HG03432 (cell line): ENCODE data around the gene TBC1D22A.

Source experiments
- ATAC-seq: cut with Tn5 transposase; IDR thresholded peaks from one replicate; pipeline ENCODE4 v1.9.1; 2021; ENCODE audit warnings: mild to moderate bottlenecking, moderate library complexity; ENCODE audit not compliant: unreplicated experiment

The TBC1D22A gene

DNA sequence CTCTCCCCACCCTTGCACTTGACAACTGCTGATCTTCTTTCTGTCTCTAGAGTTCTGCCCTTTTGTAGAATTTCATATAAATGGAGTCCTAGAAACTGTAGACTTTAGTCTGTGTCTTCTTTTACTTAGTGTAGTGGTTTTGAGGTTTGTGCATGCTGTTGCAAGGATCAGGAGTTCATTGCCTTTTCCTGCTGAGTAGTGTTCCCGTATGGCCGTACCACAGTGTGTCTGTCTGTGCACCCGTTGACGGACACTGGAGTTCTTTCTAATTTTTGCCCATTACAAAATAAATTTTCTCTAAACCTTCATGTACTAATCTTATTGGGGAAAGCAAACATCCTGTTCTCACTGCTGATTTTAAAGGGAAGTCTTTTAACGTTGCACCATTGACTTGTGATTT is 138.1 kb downstream of the TBC1D22A start:
- no peak for ATAC-seq

DNA sequence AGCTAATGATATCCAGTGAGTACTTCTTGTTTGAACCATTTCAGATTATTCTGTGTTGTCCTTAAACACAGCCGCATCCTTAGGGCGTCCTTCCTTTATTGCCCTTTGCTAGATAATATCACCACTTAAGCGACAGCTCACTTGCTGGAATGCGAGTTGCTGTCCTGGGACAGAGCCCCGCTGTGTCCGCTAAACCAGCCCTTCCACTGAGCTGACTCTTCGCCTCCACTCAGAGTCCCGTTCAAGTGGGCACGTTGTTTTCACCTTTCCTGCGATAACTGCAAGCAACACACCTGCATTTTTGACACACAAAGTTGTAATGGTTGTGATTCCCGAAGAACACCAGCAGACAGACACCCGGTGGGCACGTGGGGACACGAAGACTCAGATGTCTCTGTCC is 140.0 kb downstream of the TBC1D22A start:
- no peak for ATAC-seq

DNA sequence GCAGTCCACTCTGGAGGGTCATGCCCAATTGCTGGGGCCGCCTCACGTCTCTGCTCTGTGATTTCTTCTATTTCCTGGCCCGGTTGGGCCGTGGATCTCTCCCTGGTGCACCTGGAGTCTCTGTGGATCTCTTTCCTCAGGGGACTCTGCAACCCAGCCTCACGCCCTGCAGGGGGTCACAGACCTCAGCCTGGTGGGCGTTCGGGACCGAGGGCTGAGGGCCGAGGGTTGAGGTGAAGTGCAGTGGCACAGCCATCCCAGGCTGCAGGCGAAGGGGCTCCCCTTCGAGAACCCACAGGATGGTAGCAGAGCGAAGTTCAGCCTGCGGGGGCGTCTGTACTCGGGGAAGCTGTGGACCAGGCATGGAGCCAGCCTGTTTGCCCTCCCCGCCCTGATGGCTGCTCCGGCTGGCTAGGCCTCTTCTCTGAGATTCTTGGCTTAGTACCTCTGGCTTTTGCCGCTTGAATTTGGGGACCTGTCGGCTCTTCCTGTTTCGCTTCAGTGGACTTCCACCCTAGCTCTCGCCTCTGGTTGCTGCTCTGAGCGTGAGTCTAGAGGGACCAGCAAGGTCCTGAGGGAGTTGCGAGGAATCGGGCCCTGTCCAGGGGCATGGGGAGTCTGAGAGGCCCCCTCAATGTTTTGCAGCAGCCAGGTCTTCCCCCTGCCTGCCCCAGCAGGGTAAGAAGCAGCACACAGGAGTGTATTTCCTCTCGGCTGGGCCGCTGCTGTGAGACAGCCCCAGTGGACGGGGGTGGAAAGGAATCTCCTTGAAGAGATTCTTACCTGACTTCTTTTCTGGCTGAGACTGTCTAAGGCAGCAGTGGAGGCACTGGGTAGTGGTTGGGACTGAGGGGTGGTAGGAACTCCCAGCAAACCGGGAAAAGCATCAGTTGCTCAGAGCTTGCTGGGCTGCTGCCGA is 140.8 kb downstream of the TBC1D22A start:
- ATAC-seq = no peak

DNA sequence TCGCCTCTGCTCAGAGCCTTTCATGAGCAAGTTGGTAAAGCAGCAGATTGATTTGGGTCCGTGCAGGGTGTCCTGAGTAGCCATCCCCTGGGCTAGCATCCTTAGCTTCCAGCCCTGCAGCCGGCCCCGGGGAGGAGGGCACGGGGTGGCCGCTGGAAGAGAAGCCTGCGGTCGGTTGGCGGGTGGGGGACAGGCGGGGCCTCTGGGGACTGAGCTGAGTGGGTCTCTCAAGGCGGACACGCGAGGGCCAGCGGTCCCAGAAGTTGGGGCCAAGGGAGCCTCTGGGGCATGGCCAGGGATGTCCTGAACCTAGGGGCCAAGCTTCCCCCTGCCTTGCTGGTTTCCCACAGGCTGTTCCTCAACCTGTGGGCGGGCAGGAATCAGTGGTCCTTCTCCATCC is 143.0 kb downstream of the TBC1D22A start:
- ATAC-seq = no peak

DNA sequence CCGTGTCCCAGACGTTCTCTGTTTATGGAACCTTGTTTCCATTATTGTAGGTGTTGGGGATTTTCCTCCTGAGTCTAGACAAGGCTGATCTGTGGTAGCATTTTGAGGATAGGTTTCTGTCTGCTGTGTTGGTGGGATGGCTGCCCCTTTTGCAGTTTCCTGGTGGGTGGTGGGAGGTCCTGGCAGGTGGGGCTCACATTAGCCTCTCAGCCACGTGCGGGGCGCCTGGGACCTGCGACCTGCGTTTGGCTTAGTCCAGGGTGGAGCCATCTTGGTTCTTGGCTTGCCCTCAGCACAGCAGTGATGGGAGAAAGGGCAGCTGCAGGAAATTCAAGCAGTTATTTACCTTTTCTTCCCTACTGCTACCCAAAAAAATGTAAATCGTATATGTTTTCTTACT is 143.4 kb downstream of the TBC1D22A start:
- no peak for ATAC-seq

DNA sequence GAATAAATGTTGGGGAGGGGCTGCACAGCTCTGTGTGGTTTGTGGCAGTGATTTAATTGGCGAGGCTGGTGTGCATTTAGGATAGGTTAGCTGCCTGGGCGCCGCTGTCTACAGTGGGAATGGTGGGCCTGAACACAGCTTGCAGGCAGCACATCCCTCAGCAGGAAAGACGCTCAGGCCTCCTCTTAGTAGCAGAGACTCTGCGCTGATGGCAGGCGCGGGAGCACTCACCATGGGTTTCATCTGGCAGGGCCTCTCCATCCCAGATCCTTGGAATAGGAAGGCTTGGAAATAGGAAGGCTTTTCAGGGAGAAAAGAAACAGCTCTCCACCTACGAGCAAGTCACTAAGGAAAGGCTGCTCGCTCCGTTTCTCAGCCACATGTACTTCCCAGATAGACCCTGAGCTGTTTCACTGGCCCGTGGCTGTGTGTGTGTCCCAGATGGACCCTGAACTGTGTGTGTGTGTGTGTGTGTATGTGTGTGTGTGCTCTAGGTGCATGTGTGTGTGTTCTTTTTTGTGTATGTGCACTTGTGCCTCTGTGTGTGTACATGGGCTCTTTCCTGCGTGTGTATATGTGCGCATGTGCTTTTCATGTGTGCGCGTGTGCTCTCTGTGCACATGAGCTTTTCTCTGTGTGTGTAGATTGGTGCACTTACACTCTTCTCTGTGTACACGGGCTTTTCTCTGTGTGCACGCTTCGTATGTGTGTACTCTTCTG is 144.0 kb downstream of the TBC1D22A start:
- ATAC-seq = no peak

DNA sequence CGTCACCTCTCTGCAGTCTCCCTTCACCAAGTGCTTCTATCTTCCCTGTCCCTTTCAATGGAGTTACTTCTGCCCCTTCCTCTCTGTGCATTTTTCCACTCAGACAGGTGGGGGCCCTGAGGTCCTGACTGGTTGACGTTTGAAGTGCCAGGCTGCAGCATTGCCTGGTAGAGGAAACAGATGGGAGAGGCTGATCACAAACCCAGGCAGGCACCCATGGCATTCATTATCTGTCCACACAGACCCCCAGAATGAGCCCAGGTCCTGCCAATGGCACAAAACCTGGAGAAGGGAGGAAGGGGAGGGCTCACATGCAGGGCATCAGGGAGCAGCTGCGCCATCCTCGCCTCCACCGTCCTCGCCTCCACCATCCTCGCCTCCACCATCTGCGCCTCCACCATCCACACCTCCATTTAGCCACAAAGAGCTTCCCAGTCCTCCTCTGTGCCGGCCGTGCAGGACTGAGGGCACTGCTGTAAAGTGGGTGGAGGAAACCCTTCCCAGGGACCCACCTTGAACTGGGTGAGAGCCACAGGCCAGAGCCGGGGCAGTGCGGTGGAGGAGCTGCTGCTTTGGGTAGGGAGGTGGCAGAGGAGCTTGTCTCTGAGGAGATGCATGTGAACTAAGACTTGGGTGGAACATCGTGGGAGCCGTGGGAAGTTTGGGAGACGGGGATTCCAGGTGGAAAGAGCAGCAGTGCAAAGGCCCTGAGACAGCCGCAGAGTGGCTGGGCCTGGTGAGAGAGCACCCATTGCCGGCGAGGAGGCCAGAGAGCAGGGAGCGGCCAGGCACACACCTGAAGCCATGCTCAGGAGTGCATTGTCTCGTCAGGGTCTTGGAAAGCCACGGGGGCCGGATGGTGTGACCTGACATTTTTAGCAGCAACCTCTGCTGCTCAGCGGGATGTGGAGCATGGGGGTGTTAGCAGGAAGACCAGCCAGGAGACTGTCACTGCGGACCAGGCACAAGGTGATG is 145.1 kb downstream of the TBC1D22A start:
- ATAC-seq = no peak

DNA sequence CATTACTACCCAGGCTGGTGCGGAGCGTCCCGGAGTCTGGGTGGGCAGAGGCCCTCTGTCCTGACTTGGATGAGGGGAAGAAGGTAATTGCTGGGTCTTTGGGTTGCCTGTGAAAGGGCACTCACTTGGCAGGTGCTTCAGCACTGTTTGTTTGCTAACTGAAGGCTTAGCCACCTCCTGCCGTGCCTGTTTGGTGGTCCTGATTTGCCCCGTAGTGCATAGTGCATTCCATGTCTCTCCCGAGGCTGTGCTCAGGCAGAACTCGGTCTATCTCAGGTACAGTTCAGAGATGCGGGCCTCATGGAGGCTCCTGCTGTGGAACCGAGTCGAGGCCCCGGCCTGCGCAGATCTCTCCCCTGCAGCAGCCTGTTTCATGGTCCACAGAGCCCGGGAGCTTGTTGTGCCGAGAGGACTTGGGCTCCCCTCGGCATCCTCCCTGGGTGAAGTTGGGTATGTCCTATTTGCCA is 146.2 kb downstream of the TBC1D22A start:
- no peak for ATAC-seq

DNA sequence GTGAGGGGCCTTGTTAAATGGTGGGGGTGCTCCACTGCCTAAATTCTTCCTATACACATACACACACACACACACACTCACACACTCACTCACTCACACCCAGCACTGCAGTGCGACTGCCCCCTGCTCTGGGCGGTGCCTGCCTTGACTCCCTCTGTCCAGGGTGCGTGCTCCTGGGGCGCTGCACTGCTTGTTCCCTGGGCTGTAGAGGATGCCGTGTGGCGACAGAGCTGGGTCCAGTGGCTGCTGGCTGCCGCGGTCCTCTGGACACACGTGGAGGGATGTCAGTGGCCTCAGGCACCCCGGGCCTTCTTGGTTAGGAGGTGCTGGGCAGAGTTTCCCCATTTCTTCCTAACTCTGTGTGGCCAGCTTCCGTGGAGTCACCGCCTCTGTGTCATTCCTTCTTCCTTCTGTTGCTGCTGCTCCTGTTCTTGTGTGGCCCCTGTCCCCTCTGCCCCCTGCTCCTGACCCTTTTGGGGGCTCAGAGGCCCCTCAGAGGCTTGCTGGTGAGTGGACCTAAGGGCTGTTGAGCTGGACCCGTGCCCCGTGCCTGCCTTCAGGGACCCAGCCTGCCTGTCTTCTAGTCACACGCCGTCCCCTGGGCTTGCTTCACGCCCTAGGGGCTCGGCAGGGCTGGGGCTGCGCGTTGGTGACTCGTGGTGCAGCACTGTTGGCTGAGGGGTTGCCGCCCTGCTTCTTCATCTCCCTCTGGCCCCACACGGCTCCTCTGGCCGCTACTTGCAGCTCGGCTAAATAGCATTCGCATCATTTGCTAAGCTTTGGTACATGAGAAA is 147.0 kb downstream of the TBC1D22A start:
- ATAC-seq = no peak

DNA sequence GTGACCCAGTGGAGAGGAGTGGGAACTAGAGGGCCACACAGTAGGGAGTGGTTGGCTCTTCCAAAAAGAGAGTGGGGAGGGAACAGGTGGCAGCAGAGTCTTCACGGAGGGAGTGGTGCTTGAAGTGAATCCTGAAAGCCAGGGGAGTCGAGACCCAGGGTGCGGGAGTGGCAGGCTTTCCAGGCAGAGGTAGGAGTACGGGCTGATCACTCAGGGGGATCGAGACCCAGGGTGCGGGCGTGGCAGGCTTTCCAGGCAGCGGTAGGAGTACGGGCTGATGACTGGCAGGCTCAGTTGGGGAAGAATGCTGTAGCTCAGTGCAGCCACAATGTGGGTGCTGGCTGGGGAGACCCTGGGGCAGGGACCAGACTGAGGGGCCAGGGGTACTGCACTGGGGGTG is 148.2 kb downstream of the TBC1D22A start:
- ATAC-seq = no peak

DNA sequence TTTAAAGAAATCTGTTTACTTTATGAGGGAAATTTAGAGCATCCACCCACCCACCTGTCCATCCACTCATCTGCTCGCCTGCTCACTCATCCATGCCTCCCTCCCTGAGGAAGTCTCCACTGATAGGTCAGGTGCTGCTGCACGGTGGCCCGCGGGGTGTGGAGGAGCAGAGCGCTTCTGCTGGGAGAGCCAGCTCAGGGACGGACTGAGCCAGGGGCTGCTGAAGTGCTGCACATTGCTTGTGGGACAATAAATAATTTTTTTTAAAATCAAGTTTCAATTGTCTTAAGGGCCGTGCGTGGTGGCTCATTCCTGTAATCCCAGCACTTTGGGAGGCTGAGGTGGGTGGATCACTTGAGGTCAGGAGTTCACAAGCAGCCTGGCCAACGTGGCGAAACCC is 148.9 kb downstream of the TBC1D22A start:
- ATAC-seq = no peak

DNA sequence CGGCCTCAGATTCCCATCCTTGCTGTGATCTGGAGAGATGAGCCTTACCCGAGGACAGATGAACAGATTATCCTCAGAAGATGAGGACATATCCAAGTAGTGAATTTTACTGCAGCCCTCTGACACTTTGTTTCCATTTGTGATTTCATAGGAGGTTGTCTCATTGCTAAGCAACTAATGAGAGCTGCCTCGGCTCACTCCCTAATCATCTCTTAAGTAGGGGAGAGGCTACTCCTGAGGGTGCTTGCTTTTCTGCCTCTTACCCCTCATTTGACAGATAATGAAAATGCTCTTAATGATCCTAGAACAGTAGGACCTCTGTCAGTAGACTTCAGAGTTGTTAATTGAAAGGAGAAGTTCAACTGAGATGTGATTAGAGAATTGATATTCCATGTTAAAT is 150.9 kb downstream of the TBC1D22A start:
- no peak for ATAC-seq

DNA sequence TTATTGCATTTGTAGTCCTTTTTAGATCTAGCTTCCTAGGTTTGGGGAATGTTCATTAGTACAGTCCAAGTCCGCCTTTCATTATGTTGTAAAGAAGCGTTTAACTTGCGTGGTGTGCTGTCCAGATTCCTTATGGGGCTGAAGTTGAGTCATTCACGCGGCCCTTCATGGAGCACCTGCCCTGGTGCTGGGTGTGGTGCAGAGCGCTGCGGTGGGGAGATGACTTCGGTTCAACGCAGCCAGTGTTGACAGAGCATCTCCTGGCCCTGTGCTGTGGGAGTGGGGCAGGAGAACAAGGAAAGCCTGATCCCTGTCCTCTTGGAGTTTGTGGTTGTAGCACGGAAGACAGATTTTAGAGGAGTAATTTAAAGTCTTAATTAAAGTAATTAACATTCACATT is 152.0 kb downstream of the TBC1D22A start:
- no peak for ATAC-seq

DNA sequence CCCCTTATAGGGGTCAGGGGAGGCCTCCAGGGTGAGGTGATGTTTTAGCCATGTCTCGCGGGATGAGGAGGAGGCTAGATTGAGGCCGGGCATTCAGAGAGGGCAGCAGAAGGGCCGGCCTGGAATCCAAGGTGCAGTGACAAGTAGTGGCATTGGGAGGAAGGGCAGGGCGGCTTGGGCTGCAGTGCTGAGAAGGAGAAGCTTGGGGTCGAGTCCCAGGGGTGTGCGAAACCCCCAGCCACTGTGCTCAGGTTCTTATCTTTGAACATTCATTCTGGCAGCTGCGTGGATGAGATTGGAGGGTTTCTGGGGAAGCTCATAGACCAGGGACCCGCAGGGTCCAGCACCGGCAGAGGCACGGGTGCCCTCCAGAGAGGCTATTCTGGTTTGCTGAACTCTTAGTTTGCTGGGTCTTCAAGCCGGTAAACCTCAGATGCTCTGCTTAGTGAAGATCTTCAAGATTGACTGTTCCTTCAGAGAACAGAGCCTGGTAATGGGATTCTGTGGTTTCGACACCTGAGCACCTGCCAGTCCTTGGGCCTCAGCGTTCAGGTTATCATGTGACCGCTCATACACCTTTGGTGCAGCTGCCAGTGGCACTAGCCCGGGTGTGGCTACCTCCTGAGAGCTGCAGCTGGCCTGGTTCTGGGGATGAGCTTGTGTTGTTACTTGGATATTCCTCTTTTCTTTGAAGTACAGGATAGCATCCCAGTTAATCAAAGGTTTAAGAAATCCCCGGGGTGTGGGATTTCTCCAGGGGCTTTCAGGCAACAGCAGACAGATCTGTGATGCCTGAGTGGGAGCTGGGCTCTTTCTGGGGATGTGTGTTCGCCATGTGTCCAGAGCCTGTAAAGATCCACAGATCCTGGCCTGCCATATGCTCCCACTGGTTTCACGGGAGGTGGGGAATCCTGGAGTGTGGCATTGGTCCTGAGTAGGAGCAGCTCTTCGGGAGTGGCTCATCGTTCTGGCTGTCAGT is 152.8 kb downstream of the TBC1D22A start:
- ATAC-seq = no peak

DNA sequence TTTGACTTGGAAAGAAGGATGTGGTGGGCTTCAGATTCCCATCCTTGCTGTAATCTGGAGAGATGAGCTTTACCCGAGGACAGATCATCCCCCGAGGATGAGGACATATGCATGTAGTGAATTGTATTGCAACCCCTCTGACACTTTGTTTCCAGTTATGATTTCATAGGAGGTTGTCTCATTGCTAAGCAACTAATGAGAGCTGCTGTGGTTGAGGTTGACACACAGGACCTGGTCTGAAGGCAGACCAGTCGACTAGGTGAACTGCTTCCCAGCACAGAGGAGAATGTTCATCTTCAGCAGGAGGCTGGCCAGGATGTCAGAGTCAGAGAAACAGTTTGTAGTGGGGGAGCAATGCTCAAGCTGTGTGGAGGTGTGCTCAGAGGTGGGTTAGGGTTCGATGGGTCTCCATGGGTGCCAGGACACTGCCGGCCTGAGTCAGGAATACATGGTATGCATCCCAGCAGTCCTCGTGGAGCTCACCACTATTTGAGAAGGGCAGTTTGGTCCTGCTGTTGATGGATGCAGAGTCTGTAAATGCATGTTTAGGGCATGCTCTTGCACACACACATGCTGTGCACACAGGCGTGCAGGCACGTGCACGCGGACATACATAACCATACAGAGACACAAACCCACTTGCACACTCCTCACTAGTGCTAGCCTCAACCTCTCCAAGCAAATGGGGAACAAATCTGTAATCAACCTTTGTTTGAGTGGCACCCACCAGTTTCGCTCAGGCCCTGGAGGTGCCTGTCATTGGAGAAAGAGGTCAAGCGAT is 153.7 kb downstream of the TBC1D22A start:
- ATAC-seq = no peak

DNA sequence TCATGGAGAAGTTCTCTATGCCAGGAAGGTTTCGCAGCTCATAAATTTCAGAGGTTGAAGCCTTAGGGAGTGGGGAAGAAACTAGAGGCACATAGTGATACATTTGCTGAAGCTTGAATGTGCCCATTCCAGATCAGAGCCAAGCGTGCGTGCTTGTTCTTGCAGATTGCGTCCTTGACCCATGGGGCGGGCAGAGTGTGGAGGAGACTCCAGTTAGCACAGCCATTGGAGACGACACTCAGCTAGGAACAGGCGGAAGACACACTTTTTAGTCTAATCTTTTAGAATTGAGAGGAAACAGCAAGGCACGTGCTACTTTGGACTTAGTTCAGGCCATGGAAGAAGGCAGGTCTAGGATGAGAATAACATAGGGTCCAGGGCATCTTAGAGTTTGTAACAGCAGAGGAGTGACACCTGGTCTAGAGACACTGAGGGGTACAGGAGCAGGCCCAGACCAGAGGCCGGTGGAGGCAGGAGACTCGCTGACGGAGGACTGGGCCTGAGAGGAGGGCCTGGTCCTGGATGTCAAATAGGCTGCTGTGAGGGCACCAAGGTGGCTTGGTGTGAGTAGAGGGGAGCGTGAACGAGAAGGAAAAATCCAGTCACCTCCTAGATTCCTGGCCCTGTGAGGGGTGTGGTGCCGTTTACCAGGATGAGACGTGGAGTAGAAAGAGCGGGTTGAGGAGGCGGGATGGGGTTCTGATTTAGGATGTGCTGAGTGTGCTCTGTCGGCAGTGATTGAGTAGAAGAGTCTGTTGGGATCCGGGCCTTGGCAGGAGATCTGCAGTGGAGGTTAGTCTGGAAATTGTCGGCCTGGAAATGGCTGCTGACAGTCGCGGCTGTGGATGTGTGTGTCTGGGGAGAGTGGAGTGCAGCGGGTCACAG is 154.7 kb downstream of the TBC1D22A start:
- no peak for ATAC-seq

DNA sequence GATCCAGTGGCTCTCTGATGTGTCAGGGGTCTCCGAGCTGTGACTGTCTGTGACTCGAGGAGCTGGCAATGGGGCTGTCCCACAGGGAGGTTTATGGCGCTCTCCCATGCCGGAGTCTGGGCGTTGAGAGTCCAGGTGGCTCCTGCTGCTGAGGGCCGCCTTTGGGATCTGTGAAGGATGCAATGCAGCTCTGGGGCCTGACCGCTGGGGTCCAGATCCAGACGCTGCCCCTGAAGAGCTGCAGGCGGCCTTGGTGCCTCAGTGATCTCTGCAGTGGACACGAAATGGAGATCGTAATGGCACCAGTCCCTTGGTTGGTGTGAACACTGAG is 155.3 kb downstream of the TBC1D22A start:
- ATAC-seq = no peak
